Natural killer cell (primary cell): ENCODE results near the gene LTB4R. TPM values are rescaled to one million over a fixed set of nuclear protein-coding genes. Genes with fewer than 3 reads are reported as not detected.

Source experiments
- ATAC-seq, 3 donors: fragments of 150-1000 bp in 2 of 3; fragments of 200-7000 bp in 1 of 3; cut with Tn5 transposase; 1 replicate in 1 of 3; 2 replicates in 2 of 3; pipeline ENCODE4 v1.10.0; 2021; ENCODE audit warnings: mild to moderate bottlenecking in 2 of 3, moderate library complexity in 2 of 3
- DNase-seq, 2 donors: peaks; one replicate each; pipeline versions ENCODE4 v3.0.0 to v3.0.0-alpha.2; 2013 to 2021; ENCODE audit warnings: mixed read lengths in 1 of 2
- H3K27ac ChIP-seq: one replicate; pipeline ENCODE4 v1.5.1; 2013; ENCODE audit warnings: mild to moderate bottlenecking, low read length
- H3K27me3 ChIP-seq: one replicate; pipeline ENCODE4 v1.6.1; 2013; ENCODE audit warnings: low read length; ENCODE audit not compliant: control insufficient read depth, insufficient read depth
- H3K36me3 ChIP-seq: one replicate; pipeline ENCODE4 v1.6.1; 2013; ENCODE audit warnings: low read length; ENCODE audit not compliant: control insufficient read depth, insufficient read depth
- H3K4me1 ChIP-seq: one replicate; pipeline ENCODE4 v1.6.1; 2013; ENCODE audit warnings: low read length; ENCODE audit not compliant: control insufficient read depth, insufficient read depth
- H3K4me3 ChIP-seq: one replicate; pipeline ENCODE4 v1.5.1; 2013; ENCODE audit warnings: low read length
- H3K9me3 ChIP-seq: one replicate; pipeline ENCODE4 v1.6.1; 2013; ENCODE audit warnings: low read length; ENCODE audit not compliant: control insufficient read depth, insufficient read depth
- H3K27ac Mint-ChIP-seq, 2 donors: one replicate each; pipeline ENCODE4 v1.8.0; 2022; ENCODE audit warnings: mild to moderate bottlenecking in 2 of 2, mixed read lengths in 2 of 2, moderate library complexity in 1 of 2
- H3K27me3 Mint-ChIP-seq, 2 donors: one replicate each; pipeline ENCODE4 v1.8.0; 2022; ENCODE audit warnings: low read depth in 2 of 2, mixed read lengths in 2 of 2
- H3K36me3 Mint-ChIP-seq: one replicate; pipeline ENCODE4 v1.8.0; 2022; ENCODE audit warnings: mixed read lengths
- H3K4me1 Mint-ChIP-seq, 2 donors: one replicate each; pipeline ENCODE4 v1.8.0; 2022; ENCODE audit warnings: mixed read lengths in 2 of 2
- H3K4me3 Mint-ChIP-seq: one replicate; pipeline ENCODE4 v1.8.0; 2022; ENCODE audit warnings: mild to moderate bottlenecking, moderate library complexity, mixed read lengths
- H3K9me3 Mint-ChIP-seq, 2 donors: one replicate each; pipeline ENCODE4 v1.8.0; 2022; ENCODE audit warnings: mixed read lengths in 2 of 2
- WGBS: methylation state at CpG from one replicate; pipeline ENCODE4 v1.1.7; 2013; ENCODE audit warnings: missing lambda C conversion rate; ENCODE audit not compliant: insufficient coverage; 5-methylcytosine and 5-hydroxymethylcytosine counted together
- intact Hi-C: fragments of 100-400 bp; cut with micrococcal nuclease; formaldehyde crosslinking; loops from one replicate; pipeline ENCODE4 v1.14.2; 2022
- total RNA-seq, 4 donors: library from RNA; stranded (reverse); fragments of 120-200 nt in 1 of 4; gene quantifications; one replicate each; pipeline versions ENCODE4 v1.2.3 to v1.2.4, GENCODE V29; 2013 to 2022
- TF ChIP-seq, protein P1 (sequence below): fragments of 200-600 bp; IDR thresholded peaks from one replicate; pipeline ENCODE4 v1.8.0; 2022; ENCODE audit warnings: antibody characterized with exemption

Gene LTB4R
- total RNA-seq, 3 donors from 2014 or later (not counting 1 experiment from before 2014, with no cell fraction given), result 33.5 to 55.7 (median 49.7) TPM

DNA sequence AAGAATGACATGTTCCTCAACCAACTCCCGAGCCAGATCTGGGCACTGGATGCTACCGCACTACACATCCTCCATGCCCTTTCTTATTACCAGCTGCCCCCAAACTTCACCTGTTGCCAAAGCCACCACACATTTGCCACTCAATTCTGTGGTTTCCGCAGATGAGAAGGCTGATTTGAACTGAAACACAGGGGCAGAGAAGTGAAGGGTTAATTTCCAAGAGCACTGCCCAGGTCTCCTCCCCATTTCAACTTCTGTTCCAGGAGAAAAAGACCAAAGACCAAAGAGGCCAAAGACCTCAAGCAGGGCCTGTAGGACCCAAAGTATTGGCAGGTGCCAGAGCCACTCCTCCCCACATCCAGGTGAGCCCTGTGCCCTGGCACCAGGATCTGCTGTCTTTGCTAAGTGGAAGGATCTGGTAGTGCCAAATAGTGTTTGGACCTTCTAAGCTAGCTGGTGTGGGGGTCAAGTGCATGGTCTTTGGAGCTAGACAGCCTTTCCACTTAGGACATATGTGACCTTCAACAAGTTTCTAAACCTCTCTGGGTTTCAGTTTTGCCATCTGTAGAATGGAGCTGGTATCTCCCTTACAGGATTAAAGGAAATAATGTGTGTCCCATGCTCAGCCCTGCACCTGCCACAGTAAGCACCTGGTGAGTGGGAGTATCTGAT lies 19.7 kb upstream of the LTB4R start:
- no peak overlapping the region for H3K4me3 ChIP-seq
- Mint-ChIP-seq H3K27ac (no peak overlapping the region), H3K27me3 (no peaks in the 10 kb centered on the region), H3K4me3 (no peak overlapping the region), H3K36me3 (peaks cover 14% of the 10 kb centered on the region), H3K4me1 (peaks cover 2 to 7% of the 10 kb centered on the region in 2 donors), H3K9me3 (no peaks in the 10 kb centered on the region)
- ATAC-seq (no peak), DNase-seq (no peak)
- no peak overlapping the region for H3K27ac ChIP-seq
- H3K9me3 ChIP-seq, result no peaks in the 10 kb centered on the region
- 61% methylated on average over 3 of the region's 3 CpGs for WGBS
- peaks cover 19% of the 10 kb centered on the region for H3K4me1 ChIP-seq
- TF ChIP-seq, protein P1, sequence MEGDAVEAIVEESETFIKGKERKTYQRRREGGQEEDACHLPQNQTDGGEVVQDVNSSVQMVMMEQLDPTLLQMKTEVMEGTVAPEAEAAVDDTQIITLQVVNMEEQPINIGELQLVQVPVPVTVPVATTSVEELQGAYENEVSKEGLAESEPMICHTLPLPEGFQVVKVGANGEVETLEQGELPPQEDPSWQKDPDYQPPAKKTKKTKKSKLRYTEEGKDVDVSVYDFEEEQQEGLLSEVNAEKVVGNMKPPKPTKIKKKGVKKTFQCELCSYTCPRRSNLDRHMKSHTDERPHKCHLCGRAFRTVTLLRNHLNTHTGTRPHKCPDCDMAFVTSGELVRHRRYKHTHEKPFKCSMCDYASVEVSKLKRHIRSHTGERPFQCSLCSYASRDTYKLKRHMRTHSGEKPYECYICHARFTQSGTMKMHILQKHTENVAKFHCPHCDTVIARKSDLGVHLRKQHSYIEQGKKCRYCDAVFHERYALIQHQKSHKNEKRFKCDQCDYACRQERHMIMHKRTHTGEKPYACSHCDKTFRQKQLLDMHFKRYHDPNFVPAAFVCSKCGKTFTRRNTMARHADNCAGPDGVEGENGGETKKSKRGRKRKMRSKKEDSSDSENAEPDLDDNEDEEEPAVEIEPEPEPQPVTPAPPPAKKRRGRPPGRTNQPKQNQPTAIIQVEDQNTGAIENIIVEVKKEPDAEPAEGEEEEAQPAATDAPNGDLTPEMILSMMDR, result no peak
- intact Hi-C loops, result no loop called here
- peaks cover 47% of the 10 kb centered on the region for H3K36me3 ChIP-seq
- no peaks in the 10 kb centered on the region for H3K27me3 ChIP-seq

DNA sequence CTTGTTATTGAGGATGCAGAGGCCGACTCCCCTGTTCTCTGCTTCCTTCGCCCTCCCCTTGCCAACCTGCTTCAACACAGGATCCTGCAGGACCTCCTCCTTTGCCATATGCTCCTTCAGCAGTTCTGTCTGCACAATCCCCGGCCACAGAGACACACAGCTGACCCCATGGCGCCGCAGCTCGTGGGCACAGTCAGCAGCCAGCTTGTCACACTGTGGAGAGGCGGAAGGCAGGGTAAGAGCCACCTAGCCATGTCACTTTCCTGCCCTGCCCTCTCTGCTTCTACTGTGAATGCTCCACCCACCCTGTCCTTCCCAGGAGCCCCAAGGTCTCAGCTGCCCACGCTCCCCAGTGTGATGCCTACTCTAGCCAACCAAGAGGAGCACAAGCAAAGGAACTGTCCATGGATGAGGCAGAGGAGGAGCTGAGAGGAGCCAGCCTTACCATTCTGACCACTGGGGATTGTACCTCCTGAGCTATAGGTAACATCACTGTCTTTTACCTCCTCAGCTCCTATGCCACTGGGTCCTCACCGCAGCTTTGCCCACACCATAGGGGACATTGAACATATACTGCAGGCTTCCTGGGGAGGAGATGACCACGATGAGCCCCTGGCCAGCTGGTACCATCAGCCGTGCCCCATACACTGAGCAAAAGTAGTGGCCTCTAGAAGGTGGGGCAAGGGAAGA lies 19.0 kb upstream of the LTB4R start:
- Histone ChIP-seq H3K4me3 (no peak overlapping the region), H3K27me3 (no peaks in the 10 kb centered on the region), H3K27ac (no peak overlapping the region), H3K9me3 (no peaks in the 10 kb centered on the region), H3K4me1 (peaks cover 22% of the 10 kb centered on the region), H3K36me3 (peaks cover 48% of the 10 kb centered on the region)
- 96% methylated on average over 11 of the region's 11 CpGs for WGBS
- intact Hi-C loops, result no loop called here
- ATAC-seq (no peak), DNase-seq (no peak)
- Mint-ChIP-seq H3K4me1 (peaks cover 8 to 14% of the 10 kb centered on the region in 2 donors), H3K27ac (no peak overlapping the region), H3K27me3 (no peaks in the 10 kb centered on the region), H3K9me3 (no peaks in the 10 kb centered on the region), H3K36me3 (peaks cover 14% of the 10 kb centered on the region), H3K4me3 (no peak overlapping the region)
- TF ChIP-seq, protein P1, result no peak

DNA sequence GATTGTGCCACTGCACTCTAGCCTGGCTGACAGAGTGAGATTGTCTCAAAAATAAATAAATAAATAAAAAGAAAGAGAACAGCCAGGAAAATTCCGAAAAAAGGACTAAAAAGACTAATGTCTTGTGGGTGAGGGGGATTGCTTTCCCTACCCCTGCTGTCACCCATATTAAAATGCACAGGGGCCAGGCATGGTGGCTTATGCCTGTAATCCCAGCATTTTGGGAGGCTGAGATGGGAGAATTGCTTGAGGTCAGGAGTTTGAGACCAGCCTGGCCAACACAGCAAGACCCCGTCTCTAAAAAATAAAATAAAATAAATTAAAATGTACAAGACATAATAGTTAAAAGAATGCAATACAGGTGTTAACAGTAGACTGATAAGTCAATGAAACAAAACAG lies 17.8 kb upstream of the LTB4R start:
- TF ChIP-seq, protein P1, result no peak
- DNase-seq (no peak), ATAC-seq (no peak)
- no CpG with 5 or more reads among the region's 2 CpGs for WGBS
- Mint-ChIP-seq H3K27me3 (no peaks in the 10 kb centered on the region), H3K36me3 (peaks cover 14% of the 10 kb centered on the region), H3K4me1 (peaks cover 13 to 21% of the 10 kb centered on the region in 2 donors), H3K4me3 (no peak overlapping the region), H3K9me3 (no peaks in the 10 kb centered on the region), H3K27ac (no peak overlapping the region)
- intact Hi-C loops, result no loop called here
- Histone ChIP-seq H3K9me3 (no peaks in the 10 kb centered on the region), H3K27me3 (no peaks in the 10 kb centered on the region), H3K4me3 (no peak overlapping the region), H3K4me1 (peaks cover 22% of the 10 kb centered on the region), H3K36me3 (peaks cover 48% of the 10 kb centered on the region), H3K27ac (no peak overlapping the region)
